ENCODE data around the gene GRIK1.

GRCh38 chr21:29674343-29674742, 265.5 kb downstream of the GRIK1 start:
- no peak for TF ChIP-seq CTCF (IDR thresholded peaks at IDR 0.05; ENCODE audit: low read depth, low read length, poor library complexity, severe bottlenecking)
- TF ChIP-seq EZH2phosphoT487 (IDR thresholded peaks at IDR 0.05; ENCODE audit: borderline replicate concordance, low read length) = no peak

Measured in DOHH2 (cell line).